Stimulated activated naive CD8-positive, alpha-beta T cell treated with anti-CD3 and anti-CD28 coated beads, Interleukin-15, amount 100 ng/mL, for 72 hours (primary cell): ENCODE results near the gene ZNF862.
A peak's percentile ranks its signal among the peaks of the same experiment; 100 is the strongest.

Experiments used
- ATAC-seq: fragments of 150-1000 bp; cut with Tn5 transposase; 2 replicates; pipeline ENCODE4 v1.10.0; 2021; ENCODE audit warnings: mild to moderate bottlenecking, moderate library complexity
- DNase-seq, 2 donors: peaks; one replicate each; pipeline ENCODE4 v3.0.0; 2021 to 2022
- H3K27ac Mint-ChIP-seq, 2 donors: one replicate each; pipeline ENCODE4 v1.8.0; 2022; ENCODE audit warnings: mild to moderate bottlenecking in 2 of 2, mixed read lengths in 2 of 2, moderate library complexity in 2 of 2
- H3K27me3 Mint-ChIP-seq: one replicate; pipeline ENCODE4 v1.8.0; 2022; ENCODE audit warnings: mixed read lengths
- H3K4me1 Mint-ChIP-seq: one replicate; pipeline ENCODE4 v1.8.0; 2022; ENCODE audit warnings: mild to moderate bottlenecking, mixed read lengths
- H3K4me3 Mint-ChIP-seq, 2 donors: one replicate each; pipeline ENCODE4 v1.8.0; 2022; ENCODE audit warnings: mild to moderate bottlenecking in 2 of 2, mixed read lengths in 2 of 2, moderate library complexity in 1 of 2
- H3K9me3 Mint-ChIP-seq, 2 donors: one replicate each; pipeline ENCODE4 v1.8.0; 2022; ENCODE audit warnings: mixed read lengths in 2 of 2

Gene ZNF862

DNA sequence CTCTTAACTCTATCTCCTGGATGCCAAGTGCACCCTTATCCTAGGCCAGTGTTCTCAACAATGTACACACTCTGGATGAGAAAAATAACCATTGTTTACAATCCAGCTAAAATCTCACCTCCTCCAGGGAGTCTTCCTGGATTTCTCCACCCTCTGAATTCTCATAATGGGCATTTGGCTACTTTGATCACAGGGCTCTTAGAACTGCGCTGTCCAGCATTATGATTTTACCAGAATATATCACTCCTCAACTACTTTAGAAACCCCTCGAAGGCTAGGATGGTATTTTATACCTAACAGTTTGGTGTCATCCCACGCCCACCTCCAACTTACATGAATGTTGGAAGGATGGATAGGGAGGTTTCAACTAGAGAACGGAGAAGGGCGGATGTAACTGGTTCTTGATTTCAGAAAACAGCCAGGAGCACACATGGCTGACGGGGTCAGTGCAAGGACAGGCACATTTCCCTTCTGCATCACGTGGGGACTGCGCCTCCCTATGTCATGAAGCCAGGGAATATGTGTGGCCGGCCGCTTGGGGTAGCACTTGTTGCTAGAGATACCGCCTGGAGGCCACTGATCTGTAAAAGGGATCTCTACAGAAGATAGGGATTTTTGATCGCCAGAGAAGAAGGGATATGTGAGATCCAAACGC, 34.4 kb downstream of the ZNF862 start:
- H3K27ac Mint-ChIP-seq = peak overlapping the region; percentile 94 to 96
- ATAC-seq = no peak
- H3K27me3 Mint-ChIP-seq = no peaks in the 10 kb centered on the region
- DNase-seq = peak in 1 of 2 donors; percentile 47
- peaks cover 75% of the 10 kb centered on the region for H3K4me1 Mint-ChIP-seq
- H3K9me3 Mint-ChIP-seq = no peaks in the 10 kb centered on the region
- H3K4me3 Mint-ChIP-seq = peak overlapping the region; percentile 85 to 92

DNA sequence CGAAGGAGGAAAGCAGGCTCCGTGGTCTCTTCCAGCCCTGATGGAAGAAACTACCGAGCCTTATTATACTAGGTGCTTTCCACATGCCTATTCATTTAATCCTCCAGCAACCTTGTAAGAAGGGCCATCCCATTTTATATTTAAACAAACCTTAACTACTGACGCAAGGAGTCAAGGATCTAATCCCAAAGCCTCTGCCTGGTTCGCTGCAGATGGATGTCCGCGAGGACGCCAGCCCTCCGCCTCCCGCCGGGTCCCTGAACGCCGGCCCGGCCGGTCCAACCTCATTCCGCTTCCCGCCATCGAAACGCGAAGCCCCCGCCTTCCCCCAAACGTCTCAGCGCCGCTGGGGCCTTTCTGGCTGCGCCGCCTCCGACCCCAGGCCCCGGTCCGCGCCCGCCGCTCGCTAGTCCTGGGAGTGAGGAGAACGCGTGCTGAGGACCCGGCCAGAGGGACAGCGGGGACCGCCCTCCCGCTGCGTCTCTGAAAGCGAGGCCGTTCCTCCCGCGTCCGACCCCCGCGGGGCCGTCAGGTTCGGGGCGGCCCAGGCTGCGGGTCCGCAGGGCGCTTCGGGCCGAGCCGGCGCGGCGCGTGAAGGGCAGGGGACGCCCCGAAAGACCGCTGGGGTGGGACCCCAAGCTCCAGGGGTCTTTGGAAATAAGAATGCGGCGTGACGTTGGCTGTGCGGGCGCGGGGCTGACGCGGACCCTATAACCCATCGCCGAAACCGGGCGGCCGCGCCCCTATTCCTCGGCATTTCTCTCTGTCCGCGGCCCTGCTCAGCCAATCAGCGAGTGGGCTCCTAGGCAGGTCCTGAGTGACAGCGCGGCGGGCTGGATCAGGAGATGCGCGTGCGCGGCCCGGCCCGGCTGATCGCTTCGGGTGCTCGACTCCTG, 35.1 kb downstream of the ZNF862 start, which contains the start of gene ATP6V0E2:
Gene ATP6V0E2, plus strand, starts transcription at position 896 of the 896 bp plus-strand sequence. CDS start 97 bp downstream, outside the sequence.
- DNase-seq (peak; percentile 93 to 96), ATAC-seq (peak; percentile 87)
- peak within 1 kb of the TSS; percentile 85 to 92 for H3K4me3 Mint-ChIP-seq
- no peaks in the 10 kb centered on the region for H3K9me3 Mint-ChIP-seq
- H3K4me1 Mint-ChIP-seq = peaks cover 75% of the 10 kb centered on the region
- no peaks in the 10 kb centered on the region for H3K27me3 Mint-ChIP-seq
- H3K27ac Mint-ChIP-seq = peak within 1 kb of the TSS; percentile 94 to 96

DNA sequence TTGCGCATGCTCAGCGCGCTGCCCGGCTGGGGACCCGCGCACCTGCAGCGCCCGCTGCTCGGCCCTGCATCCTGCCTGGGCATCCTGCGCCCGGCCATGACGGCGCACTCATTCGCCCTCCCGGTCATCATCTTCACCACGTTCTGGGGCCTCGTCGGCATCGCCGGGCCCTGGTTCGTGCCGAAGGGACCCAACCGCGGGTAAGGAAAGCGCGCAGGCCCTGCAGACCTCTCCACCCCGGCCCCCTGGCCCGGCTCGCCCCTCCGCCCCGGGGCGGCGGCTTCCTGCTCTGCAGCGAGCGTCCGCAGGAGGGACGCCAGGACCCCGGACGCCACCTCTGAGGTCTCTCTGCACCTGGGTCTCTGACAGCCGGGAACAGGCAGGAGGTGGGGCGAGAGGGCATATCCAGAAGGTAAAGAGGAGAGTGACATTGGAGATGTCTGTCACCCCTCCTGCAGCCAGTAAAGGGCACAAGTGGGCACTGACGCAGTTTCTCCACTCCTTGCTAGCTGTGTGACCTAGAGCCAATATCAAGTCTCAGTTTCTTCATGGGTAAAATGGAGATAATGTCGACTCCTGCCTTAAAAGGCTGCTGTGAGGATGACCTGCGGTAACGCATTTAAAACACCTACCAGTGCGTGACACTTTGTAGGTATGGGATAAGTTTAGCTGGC, 35.9 kb downstream of the ZNF862 start:
- no peaks in the 10 kb centered on the region for H3K27me3 Mint-ChIP-seq

DNA sequence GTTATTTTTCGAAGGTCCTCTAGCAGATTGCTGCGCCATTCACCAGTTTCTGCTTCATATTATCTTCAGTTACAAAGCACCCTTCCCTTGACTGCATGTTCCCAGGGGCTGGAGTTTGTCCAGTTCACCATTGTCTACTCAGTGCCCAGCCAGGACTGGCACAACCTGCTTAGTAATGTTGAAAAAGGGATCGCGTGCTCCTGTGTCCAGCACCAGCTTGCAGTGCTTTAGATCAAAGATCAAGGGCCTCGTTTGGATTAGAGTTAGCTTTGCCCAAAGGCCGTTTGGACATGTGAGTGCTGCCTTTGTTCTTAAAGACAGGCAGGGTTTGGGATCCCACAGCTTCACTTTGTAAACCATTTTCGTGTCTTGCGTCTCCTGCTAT, 36.5 kb downstream of the ZNF862 start:
- H3K9me3 Mint-ChIP-seq = no peaks in the 10 kb centered on the region
- ATAC-seq = no peak
- peak overlapping the region; percentile 85 to 92 for H3K4me3 Mint-ChIP-seq
- H3K4me1 Mint-ChIP-seq = peaks cover 71% of the 10 kb centered on the region
- no peak for DNase-seq
- peak overlapping the region; percentile 44 to 82 for H3K27ac Mint-ChIP-seq
- H3K27me3 Mint-ChIP-seq = no peaks in the 10 kb centered on the region

More for the DNA sequence above, 35.9 kb downstream of the ZNF862 start:
- Mint-ChIP-seq H3K9me3 (no peaks in the 10 kb centered on the region), H3K27ac (peak overlapping the region; percentile 54 to 82), H3K4me3 (peak overlapping the region; percentile 85 to 92), H3K4me1 (peaks cover 73% of the 10 kb centered on the region)
- ATAC-seq = peak; percentile 45
- DNase-seq = no peak

DNA sequence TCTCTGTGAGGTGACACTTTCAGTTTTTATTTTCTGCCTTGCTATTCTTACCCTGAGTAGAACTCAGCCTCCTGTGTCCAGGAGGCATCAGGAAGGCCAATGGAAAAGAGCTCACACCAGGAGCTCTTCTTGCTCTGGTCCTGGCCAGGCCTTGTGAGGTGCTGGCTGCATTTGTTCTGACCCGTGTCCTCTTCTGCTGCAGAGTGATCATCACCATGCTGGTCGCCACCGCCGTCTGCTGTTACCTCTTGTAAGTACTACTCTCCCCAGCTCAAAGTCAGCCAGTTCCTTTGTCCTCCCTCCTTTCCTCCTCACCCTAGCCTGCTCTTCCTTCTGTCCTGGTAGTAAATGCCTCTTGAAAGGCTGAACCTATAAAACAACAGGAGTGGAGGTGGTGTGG, 37.2 kb downstream of the ZNF862 start:
- ATAC-seq (no peak), DNase-seq (no peak)
- H3K27ac Mint-ChIP-seq = peak overlapping the region in 1 of 2 donors; percentile 70
- peaks cover 64% of the 10 kb centered on the region for H3K4me1 Mint-ChIP-seq
- H3K9me3 Mint-ChIP-seq = no peaks in the 10 kb centered on the region
- peak overlapping the region; percentile 85 to 92 for H3K4me3 Mint-ChIP-seq
- H3K27me3 Mint-ChIP-seq = no peaks in the 10 kb centered on the region

DNA sequence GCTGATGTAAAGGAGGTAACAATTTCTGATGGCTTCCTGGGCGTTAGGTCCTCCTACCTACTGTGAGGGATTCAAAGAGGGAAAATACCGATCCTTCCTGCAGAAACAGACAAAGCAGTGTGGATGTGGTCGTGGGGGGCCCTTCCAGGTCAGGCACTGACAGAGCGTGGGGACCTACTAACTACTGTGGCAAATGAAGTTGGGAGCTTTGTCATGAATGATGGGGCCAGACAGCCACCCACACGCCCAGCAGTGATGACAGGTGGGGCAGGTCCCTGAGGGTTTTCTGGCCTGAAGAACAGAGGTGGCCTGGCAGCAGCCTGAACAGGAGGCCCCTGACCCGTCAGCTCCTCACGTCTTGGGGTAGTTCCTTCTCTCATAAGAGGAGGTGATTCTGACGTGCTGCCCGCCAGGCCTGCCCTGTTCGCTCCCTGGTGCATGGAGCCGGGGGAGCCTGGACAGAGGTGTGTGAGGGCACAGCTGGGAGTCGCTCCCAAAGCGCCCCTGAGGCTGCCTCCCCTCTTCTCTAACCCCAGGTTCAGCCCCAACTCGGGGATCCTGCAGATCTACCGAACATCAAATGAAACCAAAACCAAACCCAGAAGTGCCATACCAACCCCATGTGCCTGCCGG, 39.8 kb downstream of the ZNF862 start:
- Mint-ChIP-seq H3K4me3 (no peak overlapping the region), H3K27ac (peak overlapping the region in 1 of 2 donors; percentile 91), H3K9me3 (no peaks in the 10 kb centered on the region), H3K4me1 (peaks cover 49% of the 10 kb centered on the region), H3K27me3 (no peaks in the 10 kb centered on the region)
- ATAC-seq = no peak
- no peak for DNase-seq

DNA sequence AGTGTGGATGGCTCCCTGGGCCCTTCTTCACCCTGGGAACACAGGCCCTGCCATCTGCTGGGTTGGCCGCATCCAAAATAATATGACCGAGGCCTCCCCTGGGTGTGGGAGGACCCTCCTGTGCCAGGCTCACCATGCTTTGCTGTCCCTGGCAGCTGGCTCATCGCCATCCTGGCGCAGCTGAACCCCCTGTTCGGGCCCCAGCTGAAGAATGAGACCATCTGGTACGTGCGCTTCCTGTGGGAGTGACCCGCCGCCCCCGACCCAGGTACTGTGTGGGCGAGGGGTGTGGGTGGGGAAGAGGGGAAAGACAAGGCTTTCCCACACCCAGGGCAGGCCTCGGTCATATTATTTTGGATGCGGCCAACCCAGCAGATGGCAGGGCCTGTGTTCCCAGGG, 40.3 kb downstream of the ZNF862 start:
- DNase-seq = no peak
- no peaks in the 10 kb centered on the region for H3K9me3 Mint-ChIP-seq
- ATAC-seq = no peak
- peak overlapping the region; percentile 57 to 91 for H3K27ac Mint-ChIP-seq
- H3K4me3 Mint-ChIP-seq = no peak overlapping the region
- H3K4me1 Mint-ChIP-seq = peaks cover 54% of the 10 kb centered on the region
- no peaks in the 10 kb centered on the region for H3K27me3 Mint-ChIP-seq

DNA sequence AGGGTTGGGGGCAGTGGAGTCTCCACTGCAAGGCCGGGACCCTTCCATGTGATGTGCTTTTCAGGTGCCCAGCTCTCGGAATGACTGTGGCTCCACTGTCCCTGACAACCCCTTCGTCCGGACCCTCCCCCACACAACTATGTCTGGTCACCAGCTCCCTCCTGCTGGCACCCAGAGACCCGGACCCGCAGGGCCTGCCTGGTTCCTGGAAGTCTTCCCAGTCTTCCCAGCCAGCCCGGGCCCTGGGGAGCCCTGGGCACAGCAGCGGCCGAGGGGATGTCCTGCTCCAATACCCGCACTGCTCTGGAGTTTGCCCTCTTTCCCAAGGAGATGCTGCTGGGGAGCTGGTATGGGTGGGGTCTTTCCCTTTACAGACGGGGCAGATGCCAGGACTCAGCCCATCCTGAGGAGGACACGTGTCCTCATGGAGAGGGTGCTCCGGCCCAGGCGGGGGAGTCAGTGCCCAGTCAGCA, 41.1 kb downstream of the ZNF862 start:
- DNase-seq (no peak), ATAC-seq (no peak)
- Mint-ChIP-seq H3K27ac (peak overlapping the region in 1 of 2 donors; percentile 48), H3K27me3 (no peaks in the 10 kb centered on the region), H3K4me3 (no peak overlapping the region), H3K9me3 (no peaks in the 10 kb centered on the region), H3K4me1 (peaks cover 58% of the 10 kb centered on the region)

DNA sequence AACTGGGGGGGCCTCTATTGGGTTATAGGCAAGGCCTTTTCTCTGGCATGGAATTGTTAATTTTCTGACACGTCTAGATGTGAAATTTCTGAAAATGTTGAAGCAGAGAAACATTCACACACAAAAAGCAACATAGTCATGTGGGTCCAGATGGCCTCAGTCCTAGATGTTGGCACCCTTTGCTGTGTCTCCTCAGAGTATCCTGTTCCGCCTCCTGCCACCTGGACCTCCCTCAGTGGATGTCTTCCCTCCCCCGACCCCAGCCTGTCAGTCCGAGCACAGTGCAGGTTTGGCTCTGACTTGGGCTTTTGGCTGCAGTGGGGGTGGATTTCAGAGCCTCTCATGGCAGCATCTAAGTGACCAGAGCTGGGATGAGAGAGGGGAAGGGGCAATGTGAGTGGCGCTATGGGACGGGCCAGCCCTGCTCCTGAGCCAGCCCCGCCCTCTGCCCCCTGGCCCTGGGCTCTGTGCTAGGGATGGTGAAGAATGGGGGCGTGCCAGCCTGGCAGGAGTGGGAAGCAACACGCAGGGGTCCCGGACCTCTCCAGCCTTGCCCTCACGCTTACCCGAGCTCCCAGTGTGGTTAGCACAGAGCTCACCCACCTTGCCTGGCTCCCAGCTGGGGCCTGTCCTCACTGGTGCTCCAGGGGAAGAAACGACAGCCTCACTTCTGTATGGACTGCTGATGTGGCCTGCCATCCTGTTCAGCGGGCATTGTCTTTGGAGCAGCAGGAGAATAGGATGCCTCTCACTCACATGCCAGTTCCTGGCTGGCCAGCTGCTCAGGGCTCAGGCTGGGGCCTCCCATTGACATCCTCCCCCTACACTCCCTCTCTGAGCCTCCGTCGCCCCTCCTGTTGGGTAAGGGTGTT, 41.8 kb downstream of the ZNF862 start:
- Mint-ChIP-seq H3K9me3 (no peaks in the 10 kb centered on the region), H3K27ac (peak overlapping the region in 1 of 2 donors; percentile 42), H3K27me3 (no peaks in the 10 kb centered on the region), H3K4me3 (no peak overlapping the region), H3K4me1 (peaks cover 51% of the 10 kb centered on the region)
- no peak for DNase-seq
- ATAC-seq = no peak

DNA sequence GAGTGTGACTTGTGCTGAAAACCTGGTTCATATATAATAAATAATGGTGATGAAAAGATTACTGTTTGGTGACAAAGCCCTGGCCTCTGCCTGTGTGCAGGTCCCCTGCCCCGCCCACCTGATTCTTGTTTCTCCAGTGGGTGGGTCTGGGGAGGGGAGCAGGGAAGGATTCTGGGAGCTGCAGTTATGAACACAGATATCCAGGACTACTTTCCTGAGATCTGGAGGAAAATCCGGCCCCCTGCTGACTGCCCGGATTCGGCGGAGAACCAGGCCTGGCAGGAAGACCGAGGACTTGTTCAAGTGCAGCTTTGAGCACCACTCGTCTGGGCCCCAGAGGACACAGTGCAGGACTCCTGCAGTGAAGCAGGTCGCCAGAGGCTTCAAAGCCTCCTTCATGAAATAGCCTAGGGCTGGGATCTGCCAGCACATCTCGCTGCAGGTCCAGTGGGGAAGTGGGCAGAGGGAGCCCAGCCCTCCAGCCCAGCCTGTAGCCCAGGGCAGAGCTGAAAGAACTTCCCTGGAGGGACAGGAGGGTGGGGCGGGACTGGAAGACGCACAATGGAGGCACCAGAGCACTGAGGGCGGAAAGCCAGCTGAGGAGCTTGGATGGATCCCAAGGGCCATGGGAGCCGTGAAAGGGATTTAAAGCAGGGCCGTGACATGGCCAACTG, 42.6 kb downstream of the ZNF862 start:
- Mint-ChIP-seq H3K9me3 (no peaks in the 10 kb centered on the region), H3K4me3 (no peak overlapping the region), H3K27ac (peak overlapping the region in 1 of 2 donors; percentile 84), H3K27me3 (no peaks in the 10 kb centered on the region), H3K4me1 (peaks cover 43% of the 10 kb centered on the region)
- DNase-seq = no peak
- ATAC-seq = no peak

DNA sequence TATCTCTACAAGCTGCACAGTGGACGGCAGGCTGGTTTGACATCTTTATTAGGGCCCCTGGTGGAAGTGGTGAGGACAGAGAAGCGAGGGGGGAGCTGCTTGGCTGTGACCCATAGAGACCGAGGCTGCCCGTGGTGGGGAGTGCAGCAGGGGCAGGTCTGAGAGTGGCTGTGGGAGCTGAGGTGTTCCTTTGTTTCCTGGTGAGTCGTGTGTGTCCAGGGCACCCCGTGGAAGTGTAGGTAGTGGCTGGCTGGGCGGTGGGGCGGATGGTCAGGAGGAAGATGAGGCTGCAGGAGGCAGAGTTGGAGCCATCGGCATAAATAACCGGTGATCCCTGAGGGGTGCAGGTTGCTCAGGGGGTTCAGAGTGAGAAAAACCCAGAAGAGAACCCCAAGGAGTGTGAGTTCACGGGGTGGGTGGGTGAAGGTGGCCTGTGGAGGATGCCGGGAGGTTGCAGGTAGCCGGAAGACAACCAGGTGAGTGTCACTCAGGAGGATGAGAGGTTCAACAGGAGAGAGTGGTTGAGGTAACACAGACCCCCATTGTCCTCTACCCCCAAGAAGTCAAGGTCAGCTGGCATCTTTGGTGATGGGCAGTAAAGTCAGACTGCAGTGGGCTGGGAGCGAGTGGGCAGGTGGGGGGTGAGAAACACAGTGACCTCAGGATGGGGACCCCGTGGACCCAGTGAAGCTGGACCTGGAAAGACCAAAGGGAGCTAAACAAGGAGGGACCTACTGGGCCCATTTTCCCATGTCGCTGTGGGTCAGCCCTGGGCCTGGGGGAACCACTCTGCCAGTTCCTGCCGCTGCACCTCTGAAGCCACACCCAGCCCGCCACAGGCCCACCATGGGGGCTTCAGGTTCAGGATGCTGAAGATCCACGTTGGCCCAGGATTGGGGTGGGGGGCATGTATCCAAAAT, 43.4 kb downstream of the ZNF862 start:
- H3K4me1 Mint-ChIP-seq = peaks cover 39% of the 10 kb centered on the region
- H3K27ac Mint-ChIP-seq = peak overlapping the region in 1 of 2 donors; percentile 49
- no peak overlapping the region for H3K4me3 Mint-ChIP-seq
- H3K9me3 Mint-ChIP-seq = no peaks in the 10 kb centered on the region
- DNase-seq (no peak), ATAC-seq (no peak)
- no peaks in the 10 kb centered on the region for H3K27me3 Mint-ChIP-seq

DNA sequence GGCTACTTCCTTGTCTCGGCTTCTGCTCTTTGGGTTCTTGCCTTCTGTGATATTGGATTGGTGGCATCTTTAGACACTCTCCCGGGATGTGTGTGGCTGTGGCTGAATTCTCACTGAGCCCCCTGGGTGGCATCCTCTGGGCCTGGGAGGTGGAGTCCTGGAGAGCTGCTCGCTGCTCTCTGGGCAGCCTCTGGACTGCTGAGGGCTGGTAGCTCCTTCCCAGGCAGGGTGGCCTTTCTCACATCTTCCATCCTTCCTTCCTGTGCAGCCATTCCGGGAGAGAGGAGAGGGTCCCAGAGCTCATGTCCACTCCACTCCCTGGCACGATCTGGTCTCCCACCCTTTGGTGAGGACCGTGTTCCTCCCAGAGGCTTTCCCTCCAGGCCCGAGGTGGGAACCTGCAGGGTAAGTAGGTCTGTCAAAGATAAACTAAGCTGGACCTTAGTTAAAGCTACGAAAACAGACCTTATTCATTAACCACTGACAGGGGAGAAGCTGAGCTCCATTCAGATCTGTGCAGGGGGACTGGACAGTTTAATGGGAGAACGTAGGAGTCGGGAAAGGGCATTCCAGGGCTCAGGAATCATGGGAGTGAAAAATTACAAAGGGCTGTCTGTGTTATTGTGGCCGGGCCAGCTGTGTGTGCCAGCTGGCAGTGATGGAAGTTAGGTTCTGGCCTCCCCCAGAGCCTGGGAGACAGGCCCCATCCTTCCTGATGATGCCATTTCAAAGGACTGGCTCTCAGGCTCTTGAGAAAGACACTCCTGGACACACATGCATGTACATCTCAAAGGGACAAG, 44.3 kb downstream of the ZNF862 start:
- Mint-ChIP-seq H3K27ac (no peak overlapping the region), H3K27me3 (no peaks in the 10 kb centered on the region), H3K4me1 (peaks cover 38% of the 10 kb centered on the region), H3K4me3 (no peak overlapping the region), H3K9me3 (no peaks in the 10 kb centered on the region)
- no peak for DNase-seq
- ATAC-seq = no peak
